Panc1 (cell line): ENCODE data around the gene PEAK3. TPM values are rescaled to one million over a fixed set of nuclear protein-coding genes. Genes with fewer than 3 reads are reported as not detected.

ENCODE experiments used
- ATAC-seq: fragments of 200-7000 bp; cut with Tn5 transposase; 2 replicates; pipeline ENCODE4 v1.9.1; 2020; ENCODE audit warnings: mild to moderate bottlenecking, moderate library complexity
- BruUV-seq: library from RNA; stranded (reverse); fragments of 400-500 nt; replicated peaks from 2 replicates; lab custom pipeline; 2021; lab: Mats Ljungman, UMichigan
- CTCF ChIA-PET: fragments of 300-600 bp; sonication (Branson Sonifier 250); formaldehyde crosslinking; loops from one replicate; lab custom pipeline; 2022; ENCODE audit warnings: antibody characterized with exemption; lab: Charles Lee
- POLR2A ChIA-PET: fragments of 300-600 bp; sonication (Branson Sonifier 250); formaldehyde crosslinking; loops from one replicate; lab custom pipeline; 2022; ENCODE audit warnings: antibody characterized with exemption; lab: Charles Lee
- DNase-seq: peaks from one replicate; pipeline ENCODE4 v3.0.0-alpha.2; 2010; ENCODE audit warnings: low read depth, low spot score
- H3K27ac ChIP-seq: 2 replicates; pipeline ENCODE4 v1.5.1; 2011; ENCODE audit warnings: mild to moderate bottlenecking, low read length, inconsistent platforms
- H3K27me3 ChIP-seq: fragments of 200-500 bp; sonication (Bioruptor generic); 2 replicates; pipeline ENCODE4 v1.6.0; 2014; ENCODE audit warnings: low read length, inconsistent platforms; ENCODE audit not compliant: control insufficient read depth, insufficient read depth
- H3K36me3 ChIP-seq: fragments of 200-500 bp; sonication (Bioruptor generic); 2 replicates; pipeline ENCODE4 v1.5.1; 2014; ENCODE audit warnings: inconsistent platforms, mild to moderate bottlenecking, low read length, moderate library complexity; ENCODE audit not compliant: control insufficient read depth, insufficient read depth
- H3K4me1 ChIP-seq: 2 replicates; pipeline ENCODE4 v1.5.1; 2011; ENCODE audit warnings: inconsistent platforms, mild to moderate bottlenecking, low read length, moderate library complexity; ENCODE audit not compliant: control insufficient read depth, insufficient read depth
- H3K4me3 ChIP-seq, 2 experiments: 2 replicates each; pipeline ENCODE4 v1.5.1; 2011 to 2012; ENCODE audit warnings: low read depth in 2 of 2, low read length in 2 of 2, mild to moderate bottlenecking in 2 of 2, inconsistent platforms in 1 of 2, moderate library complexity in 1 of 2
- H3K9me3 ChIP-seq: fragments of 200-500 bp; sonication (Bioruptor generic); 2 replicates; pipeline ENCODE4 v1.5.1; 2014; ENCODE audit warnings: low read depth, mild to moderate bottlenecking, inconsistent platforms, low read length, moderate library complexity; ENCODE audit not compliant: control insufficient read depth, insufficient read depth
- POLR2AphosphoS5 ChIP-seq: IDR thresholded peaks from 2 replicates; pipeline ENCODE4 v1.6.1; 2012; ENCODE audit warnings: mild to moderate bottlenecking, low read depth, low read length, moderate library complexity
- SIN3A ChIP-seq: IDR thresholded peaks from 2 replicates; pipeline ENCODE4 v1.6.1; 2012; ENCODE audit warnings: low read depth, mild to moderate bottlenecking, low read length, moderate library complexity, borderline replicate concordance; ENCODE audit not compliant: insufficient read depth
- TCF7L2 ChIP-seq: IDR thresholded peaks from 2 replicates; pipeline ENCODE4 v1.6.1; 2011; ENCODE audit warnings: mild to moderate bottlenecking, low read depth, low read length, inconsistent platforms
- in situ Hi-C: cut with HindIII; loops from 2 replicates; pipeline ENCODE4 v1.10.0; 2016; ENCODE audit warnings: low sequenced_read_pairs, low pct_unique_long_range_greater_than_20kb
- intact Hi-C: fragments of 100-400 bp; cut with micrococcal nuclease; formaldehyde crosslinking; loops from one replicate; pipeline ENCODE4 v1.10.0; 2022; ENCODE audit not compliant: unreplicated experiment
- total RNA-seq: library from RNA; stranded (reverse); gene quantifications from one replicate; pipeline ENCODE4 v1.2.1, GENCODE V29; 2021; ENCODE audit not compliant: unreplicated experiment
- TF ChIP-seq, protein P1 (sequence below), 2 experiments: IDR thresholded peaks; 2 replicates each; pipeline ENCODE4 v1.6.1; 2011 to 2012; ENCODE audit warnings: low read depth in 2 of 2, control low read depth in 1 of 2, low read length in 1 of 2, mild to moderate bottlenecking in 1 of 2, moderate library complexity in 1 of 2; ENCODE audit not compliant: insufficient read depth in 1 of 2
- TF ChIP-seq, protein P2 (sequence below): fragments of 450-650 bp; IDR thresholded peaks from 2 replicates; pipeline ENCODE4 v1.5.1; 2017; ENCODE audit warnings: mild to moderate bottlenecking

PEAK3 gene
- total RNA-seq, 1 experiment from 2014 or later, result not detected

DNA sequence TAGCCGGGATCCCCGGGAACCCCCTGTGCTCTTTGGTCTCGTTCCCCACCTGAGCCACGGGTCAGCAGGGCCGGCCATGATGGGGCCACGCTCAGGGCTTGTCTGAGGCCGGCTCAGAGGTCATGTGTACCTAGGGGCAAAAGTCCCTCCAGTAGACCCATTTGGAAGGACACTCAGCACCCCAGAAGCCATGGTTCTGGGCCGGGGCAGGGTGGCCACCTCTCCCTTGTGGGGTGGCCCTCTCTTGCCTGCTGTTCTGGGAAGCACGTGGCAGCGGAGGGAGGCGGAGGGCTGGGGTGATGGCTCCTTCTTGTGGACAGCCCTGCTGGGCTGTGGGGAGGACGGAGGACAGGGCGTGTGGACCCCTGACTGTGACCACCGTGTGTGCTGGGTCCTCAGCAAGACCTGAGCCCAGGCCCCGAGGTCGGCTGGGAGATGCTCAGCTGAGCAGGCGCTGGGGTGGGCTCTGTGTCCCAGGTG lies 6.4 kb upstream of the PEAK3 start:
- H3K27me3 ChIP-seq, result no peaks in the 10 kb centered on the region
- H3K27ac ChIP-seq, result no peak overlapping the region
- DNase-seq, result no peak
- intact Hi-C loops, result no loop called here
- BruUV-seq, result no TSS peak
- TF ChIP-seq SIN3A (no peak), POLR2AphosphoS5 (no peak), TCF7L2 (no peak)
- TF ChIP-seq, protein P1, sequence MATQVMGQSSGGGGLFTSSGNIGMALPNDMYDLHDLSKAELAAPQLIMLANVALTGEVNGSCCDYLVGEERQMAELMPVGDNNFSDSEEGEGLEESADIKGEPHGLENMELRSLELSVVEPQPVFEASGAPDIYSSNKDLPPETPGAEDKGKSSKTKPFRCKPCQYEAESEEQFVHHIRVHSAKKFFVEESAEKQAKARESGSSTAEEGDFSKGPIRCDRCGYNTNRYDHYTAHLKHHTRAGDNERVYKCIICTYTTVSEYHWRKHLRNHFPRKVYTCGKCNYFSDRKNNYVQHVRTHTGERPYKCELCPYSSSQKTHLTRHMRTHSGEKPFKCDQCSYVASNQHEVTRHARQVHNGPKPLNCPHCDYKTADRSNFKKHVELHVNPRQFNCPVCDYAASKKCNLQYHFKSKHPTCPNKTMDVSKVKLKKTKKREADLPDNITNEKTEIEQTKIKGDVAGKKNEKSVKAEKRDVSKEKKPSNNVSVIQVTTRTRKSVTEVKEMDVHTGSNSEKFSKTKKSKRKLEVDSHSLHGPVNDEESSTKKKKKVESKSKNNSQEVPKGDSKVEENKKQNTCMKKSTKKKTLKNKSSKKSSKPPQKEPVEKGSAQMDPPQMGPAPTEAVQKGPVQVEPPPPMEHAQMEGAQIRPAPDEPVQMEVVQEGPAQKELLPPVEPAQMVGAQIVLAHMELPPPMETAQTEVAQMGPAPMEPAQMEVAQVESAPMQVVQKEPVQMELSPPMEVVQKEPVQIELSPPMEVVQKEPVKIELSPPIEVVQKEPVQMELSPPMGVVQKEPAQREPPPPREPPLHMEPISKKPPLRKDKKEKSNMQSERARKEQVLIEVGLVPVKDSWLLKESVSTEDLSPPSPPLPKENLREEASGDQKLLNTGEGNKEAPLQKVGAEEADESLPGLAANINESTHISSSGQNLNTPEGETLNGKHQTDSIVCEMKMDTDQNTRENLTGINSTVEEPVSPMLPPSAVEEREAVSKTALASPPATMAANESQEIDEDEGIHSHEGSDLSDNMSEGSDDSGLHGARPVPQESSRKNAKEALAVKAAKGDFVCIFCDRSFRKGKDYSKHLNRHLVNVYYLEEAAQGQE (IDR thresholded peaks at IDR 0.05; ENCODE audit: insufficient read depth in 1 of 2, low read depth in 2 of 2, low read length in 1 of 2), result no peak
- TF ChIP-seq, protein P2, sequence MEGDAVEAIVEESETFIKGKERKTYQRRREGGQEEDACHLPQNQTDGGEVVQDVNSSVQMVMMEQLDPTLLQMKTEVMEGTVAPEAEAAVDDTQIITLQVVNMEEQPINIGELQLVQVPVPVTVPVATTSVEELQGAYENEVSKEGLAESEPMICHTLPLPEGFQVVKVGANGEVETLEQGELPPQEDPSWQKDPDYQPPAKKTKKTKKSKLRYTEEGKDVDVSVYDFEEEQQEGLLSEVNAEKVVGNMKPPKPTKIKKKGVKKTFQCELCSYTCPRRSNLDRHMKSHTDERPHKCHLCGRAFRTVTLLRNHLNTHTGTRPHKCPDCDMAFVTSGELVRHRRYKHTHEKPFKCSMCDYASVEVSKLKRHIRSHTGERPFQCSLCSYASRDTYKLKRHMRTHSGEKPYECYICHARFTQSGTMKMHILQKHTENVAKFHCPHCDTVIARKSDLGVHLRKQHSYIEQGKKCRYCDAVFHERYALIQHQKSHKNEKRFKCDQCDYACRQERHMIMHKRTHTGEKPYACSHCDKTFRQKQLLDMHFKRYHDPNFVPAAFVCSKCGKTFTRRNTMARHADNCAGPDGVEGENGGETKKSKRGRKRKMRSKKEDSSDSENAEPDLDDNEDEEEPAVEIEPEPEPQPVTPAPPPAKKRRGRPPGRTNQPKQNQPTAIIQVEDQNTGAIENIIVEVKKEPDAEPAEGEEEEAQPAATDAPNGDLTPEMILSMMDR, result no peak
- in situ Hi-C loops, result no loop called here
- no peak for ATAC-seq
- ChIA-PET CTCF (no interaction called here), POLR2A (no interaction called here)
- H3K4me1 ChIP-seq, result no peaks in the 10 kb centered on the region
- no peaks in the 10 kb centered on the region for H3K9me3 ChIP-seq
- no peak overlapping the region for H3K4me3 ChIP-seq
- no peaks in the 10 kb centered on the region for H3K36me3 ChIP-seq

DNA sequence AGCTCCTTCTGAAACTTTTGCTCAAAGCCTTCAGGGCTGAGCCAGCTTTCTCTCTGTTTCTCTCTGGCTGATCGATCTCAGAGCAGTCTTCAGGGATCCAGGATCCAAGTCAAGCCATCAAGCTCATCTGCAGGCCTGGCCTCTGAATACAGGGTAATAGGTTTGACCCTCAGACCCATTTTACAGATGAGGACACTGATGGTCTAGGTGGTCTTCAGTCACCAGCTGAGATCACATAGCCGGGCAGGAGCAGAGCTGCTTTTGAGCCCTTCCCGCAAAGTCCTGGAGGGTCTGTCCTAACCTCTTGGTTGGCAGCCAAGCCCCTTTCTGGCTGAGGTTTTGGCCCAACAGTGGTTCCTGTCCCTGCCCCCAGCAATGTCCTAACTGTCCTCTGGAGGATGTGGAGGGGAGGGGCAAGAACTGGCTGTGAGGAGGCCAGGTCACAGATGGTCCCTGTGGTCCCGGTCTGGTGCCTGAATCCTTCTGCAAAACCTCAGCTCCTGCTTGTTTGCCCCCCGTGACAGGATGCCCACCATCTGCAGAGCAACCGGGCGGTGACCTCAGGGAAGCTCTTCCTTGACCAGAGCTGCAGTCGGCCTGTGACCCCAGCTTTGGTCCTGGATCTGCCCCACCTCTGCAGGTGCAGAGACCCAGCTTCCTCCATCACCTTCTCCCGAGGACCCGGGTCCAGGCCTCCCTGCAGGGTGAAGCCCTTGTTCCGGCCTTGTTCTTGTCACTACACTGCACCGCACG lies 5.8 kb upstream of the PEAK3 start:
- in situ Hi-C loops, result no loop called here
- POLR2A ChIA-PET, result interaction anchor here (0.6 kb wide), 1 partner anchor 138 kb away, joined by 4 read pairs; no protein-coding TSS in a partner anchor

More for the DNA sequence above, 5.8 kb upstream of the PEAK3 start:
- Histone ChIP-seq H3K4me1 (no peaks in the 10 kb centered on the region), H3K36me3 (no peaks in the 10 kb centered on the region), H3K4me3 (no peak overlapping the region), H3K27me3 (no peaks in the 10 kb centered on the region), H3K27ac (no peak overlapping the region), H3K9me3 (no peaks in the 10 kb centered on the region)
- ATAC-seq (no peak), DNase-seq (no peak)
- no TSS peak for BruUV-seq
- TF ChIP-seq POLR2AphosphoS5 (no peak), TCF7L2 (no peak), SIN3A (no peak)
- TF ChIP-seq, protein P1 (IDR thresholded peaks at IDR 0.05; ENCODE audit: insufficient read depth in 1 of 2, low read depth in 2 of 2, low read length in 1 of 2), result no peak
- TF ChIP-seq, protein P2, result no peak
- CTCF ChIA-PET, result no interaction called here
- intact Hi-C loops, result no loop called here
